AG08396 (cell line): ENCODE results near the gene GMDS.
A peak's percentile ranks its signal among the peaks of the same experiment; 100 is the strongest.

Source experiments
- DNase-seq: peaks from one replicate; pipeline ENCODE4 v3.0.0; 2012; ENCODE audit warnings: low spot score, mixed read lengths

Gene GMDS

GRCh38 chr6:2205396-2205795 is 40.0 kb downstream of the GMDS start:
- no peak for DNase-seq

- no peak for DNase-seq
These were observed 41.1 kb downstream of the GMDS start for GRCh38 chr6:2204272-2204671.

- no peak for DNase-seq
These were observed 42.1 kb downstream of the GMDS start for GRCh38 chr6:2203264-2203663.

GRCh38 chr6:2197984-2198383 is 47.4 kb downstream of the GMDS start:
- DNase-seq = no peak

- no peak for DNase-seq
These were observed 48.2 kb downstream of the GMDS start for GRCh38 chr6:2197177-2197671.

- DNase-seq = peak; percentile 48
These were observed 49.2 kb downstream of the GMDS start for GRCh38 chr6:2196079-2196679.

- DNase-seq = no peak
These were observed 50.8 kb downstream of the GMDS start for GRCh38 chr6:2194643-2195042.

GRCh38 chr6:2193931-2194330 is 51.5 kb downstream of the GMDS start:
- DNase-seq = no peak

GRCh38 chr6:2192976-2193375 is 52.4 kb downstream of the GMDS start:
- no peak for DNase-seq

GRCh38 chr6:2191390-2191740 is 54.0 kb downstream of the GMDS start:
- no peak for DNase-seq

GRCh38 chr6:2190661-2191389 is 54.6 kb downstream of the GMDS start:
- DNase-seq = no peak

- no peak for DNase-seq
These were observed 56.5 kb downstream of the GMDS start for GRCh38 chr6:2188856-2189384.

- DNase-seq = no peak
These were observed 57.0 kb downstream of the GMDS start for GRCh38 chr6:2188397-2188796.

GRCh38 chr6:2187826-2188225 is 57.6 kb downstream of the GMDS start:
- no peak for DNase-seq

GRCh38 chr6:2186516-2186915 is 58.9 kb downstream of the GMDS start:
- DNase-seq = no peak

GRCh38 chr6:2185466-2185865 is 59.9 kb downstream of the GMDS start:
- DNase-seq = no peak

GRCh38 chr6:2184700-2185455 is 60.5 kb downstream of the GMDS start:
- peak; percentile 56 for DNase-seq

- no peak for DNase-seq
These were observed 61.7 kb downstream of the GMDS start for GRCh38 chr6:2183752-2184151.

- DNase-seq = no peak
These were observed 62.2 kb downstream of the GMDS start for GRCh38 chr6:2183246-2183645.

GRCh38 chr6:2182251-2182650 is 63.2 kb downstream of the GMDS start:
- no peak for DNase-seq

- DNase-seq = no peak
These were observed 63.8 kb downstream of the GMDS start for GRCh38 chr6:2181567-2181966.

GRCh38 chr6:2179950-2180349 is 65.5 kb downstream of the GMDS start:
- no peak for DNase-seq

- no peak for DNase-seq
These were observed 66.2 kb downstream of the GMDS start for GRCh38 chr6:2179241-2179640.
